Activated CD4-positive, alpha-beta T cell treated with anti-CD3 and anti-CD28 coated beads, Interleukin-2, amount 10 ng/mL, durations not matched to agents 24 days and 14 days (primary cell): ENCODE results near the gene APC2. TPM values are rescaled to one million over a fixed set of nuclear protein-coding genes. Genes with fewer than 3 reads are reported as not detected.
A peak's percentile ranks its signal among the peaks of the same experiment; 100 is the strongest.

Experiments
- DNase-seq: peaks from one replicate; pipeline ENCODE4 v3.0.0; 2022
- H3K27ac Mint-ChIP-seq: one replicate; pipeline ENCODE4 v1.8.0; 2022; ENCODE audit warnings: mild to moderate bottlenecking, mixed read lengths
- H3K27me3 Mint-ChIP-seq: one replicate; pipeline ENCODE4 v1.8.0; 2022; ENCODE audit warnings: mixed read lengths
- H3K36me3 Mint-ChIP-seq: one replicate; pipeline ENCODE4 v1.8.0; 2022; ENCODE audit warnings: low read depth, mild to moderate bottlenecking, mixed read lengths
- H3K4me1 Mint-ChIP-seq: one replicate; pipeline ENCODE4 v1.8.0; 2021; ENCODE audit warnings: mixed read lengths
- H3K4me3 Mint-ChIP-seq: one replicate; pipeline ENCODE4 v1.8.0; 2022; ENCODE audit warnings: mild to moderate bottlenecking, moderate library complexity, mixed read lengths
- H3K9me3 Mint-ChIP-seq: one replicate; pipeline ENCODE4 v1.8.0; 2021; ENCODE audit warnings: mixed read lengths
- intact Hi-C: fragments of 100-400 bp; cut with micrococcal nuclease; formaldehyde crosslinking; loops from one replicate; pipeline ENCODE4 v1.15.1; 2023
- total RNA-seq: library from RNA; stranded (reverse); gene quantifications from 2 replicates; pipeline ENCODE4 v1.2.3, GENCODE V29; 2022

Gene APC2
- total RNA-seq, 1 donor from 2014 or later = 0.16 TPM

GRCh38 chr19:1440418-1440801 is 9.5 kb upstream of the APC2 start:
- intact Hi-C loops = no loop called here
- H3K9me3 Mint-ChIP-seq = no peaks in the 10 kb centered on the region
- peak overlapping the region; percentile 93 for H3K4me3 Mint-ChIP-seq
- no peak for DNase-seq
- peaks cover 44% of the 10 kb centered on the region for H3K36me3 Mint-ChIP-seq
- peak overlapping the region; percentile 74 for H3K27ac Mint-ChIP-seq
- peaks cover under 1% of the 10 kb centered on the region for H3K27me3 Mint-ChIP-seq
- peaks cover 21% of the 10 kb centered on the region for H3K4me1 Mint-ChIP-seq

GRCh38 chr19:1441022-1441426 is 8.9 kb upstream of the APC2 start:
- intact Hi-C loops = no loop called here
- H3K4me3 Mint-ChIP-seq = peak overlapping the region; percentile 93
- H3K27me3 Mint-ChIP-seq = peaks cover 2% of the 10 kb centered on the region
- DNase-seq = no peak
- peaks cover 21% of the 10 kb centered on the region for H3K4me1 Mint-ChIP-seq
- peak overlapping the region; percentile 62 for H3K27ac Mint-ChIP-seq
- peaks cover 43% of the 10 kb centered on the region for H3K36me3 Mint-ChIP-seq
- no peaks in the 10 kb centered on the region for H3K9me3 Mint-ChIP-seq

GRCh38 chr19:1441677-1442438 is 8.1 kb upstream of the APC2 start:
- intact Hi-C loops = no loop called here

GRCh38 chr19:1445185-1445931 is 4.6 kb upstream of the APC2 start:
- H3K9me3 Mint-ChIP-seq = no peaks in the 10 kb centered on the region
- intact Hi-C loops = loop anchor here (2.0 to 5.0 kb wide), 2 partner anchors 25 to 67 kb away; partner anchors contain the start of gene ADAMTSL5

More at GRCh38 chr19:1441677-1442438, 8.1 kb upstream of the APC2 start:
- Mint-ChIP-seq H3K4me3 (peak overlapping the region; percentile 34), H3K4me1 (peaks cover 21% of the 10 kb centered on the region), H3K27me3 (peaks cover 4% of the 10 kb centered on the region), H3K9me3 (no peaks in the 10 kb centered on the region), H3K36me3 (peaks cover 43% of the 10 kb centered on the region), H3K27ac (no peak overlapping the region)
- no peak for DNase-seq

GRCh38 chr19:1445932-1446712 is 3.8 kb upstream of the APC2 start:
- peaks cover 33% of the 10 kb centered on the region for H3K27me3 Mint-ChIP-seq
- intact Hi-C loops = loop anchor here (2.0 to 5.0 kb wide), 2 partner anchors 25 to 66 kb away; partner anchors contain the start of gene ADAMTSL5
- no peak for DNase-seq
- H3K9me3 Mint-ChIP-seq = no peaks in the 10 kb centered on the region
- peaks cover 8% of the 10 kb centered on the region for H3K4me1 Mint-ChIP-seq
- H3K27ac Mint-ChIP-seq = no peak overlapping the region
- H3K36me3 Mint-ChIP-seq = peaks cover 17% of the 10 kb centered on the region
- H3K4me3 Mint-ChIP-seq = no peak overlapping the region

More at GRCh38 chr19:1445185-1445931, 4.6 kb upstream of the APC2 start:
- Mint-ChIP-seq H3K4me3 (peak overlapping the region; percentile 78), H3K27me3 (peaks cover 26% of the 10 kb centered on the region), H3K36me3 (peaks cover 24% of the 10 kb centered on the region), H3K27ac (no peak overlapping the region), H3K4me1 (peaks cover 10% of the 10 kb centered on the region)
- peak; percentile 96 for DNase-seq

- peak; percentile 81 for DNase-seq
- intact Hi-C loops = loop anchor here (5.0 kb wide), 1 partner anchor 65 kb away; the partner anchor contains the start of gene ADAMTSL5
- H3K27ac Mint-ChIP-seq = no peak overlapping the region
- H3K36me3 Mint-ChIP-seq = peaks cover 10% of the 10 kb centered on the region
- H3K4me1 Mint-ChIP-seq = peaks cover 8% of the 10 kb centered on the region
- H3K27me3 Mint-ChIP-seq = peaks cover 38% of the 10 kb centered on the region
- no peaks in the 10 kb centered on the region for H3K9me3 Mint-ChIP-seq
- H3K4me3 Mint-ChIP-seq = peak overlapping the region; percentile 35
Measured at GRCh38 chr19:1446713-1447481, 3.0 kb upstream of the APC2 start.

- intact Hi-C loops = loop anchor here (5.0 kb wide), 1 partner anchor 65 kb away; the partner anchor contains the start of gene ADAMTSL5
- H3K27me3 Mint-ChIP-seq = peaks cover 41% of the 10 kb centered on the region
- no peak overlapping the region for H3K4me3 Mint-ChIP-seq
- DNase-seq = no peak
- peaks cover 8% of the 10 kb centered on the region for H3K4me1 Mint-ChIP-seq
- no peak overlapping the region for H3K27ac Mint-ChIP-seq
- H3K9me3 Mint-ChIP-seq = no peaks in the 10 kb centered on the region
- H3K36me3 Mint-ChIP-seq = peaks cover 3% of the 10 kb centered on the region
Measured at GRCh38 chr19:1447504-1447903, 2.4 kb upstream of the APC2 start.

- no peaks in the 10 kb centered on the region for H3K9me3 Mint-ChIP-seq
- no peak overlapping the region for H3K27ac Mint-ChIP-seq
- intact Hi-C loops = loop anchor here (5.0 kb wide), 1 partner anchor 64 kb away; the partner anchor contains the start of gene ADAMTSL5
- peaks cover 45% of the 10 kb centered on the region for H3K27me3 Mint-ChIP-seq
- no peak for DNase-seq
- H3K4me1 Mint-ChIP-seq = peaks cover 6% of the 10 kb centered on the region
- no peak overlapping the region for H3K4me3 Mint-ChIP-seq
- H3K36me3 Mint-ChIP-seq = no peaks in the 10 kb centered on the region
Measured at GRCh38 chr19:1447944-1448343, 2.0 kb upstream of the APC2 start.

GRCh38 chr19:1450735-1451731 is 1.1 kb downstream of the APC2 start:
- Mint-ChIP-seq H3K4me3 (no peak overlapping the region), H3K36me3 (peaks cover 2% of the 10 kb centered on the region), H3K27me3 (peaks cover 59% of the 10 kb centered on the region), H3K9me3 (no peaks in the 10 kb centered on the region), H3K4me1 (peaks cover 9% of the 10 kb centered on the region), H3K27ac (no peak overlapping the region)
- DNase-seq = no peak
- intact Hi-C loops = no loop called here

GRCh38 chr19:1451916-1452801 is 2.2 kb downstream of the APC2 start:
- Mint-ChIP-seq H3K27ac (no peak overlapping the region), H3K4me1 (peaks cover 9% of the 10 kb centered on the region), H3K9me3 (no peaks in the 10 kb centered on the region), H3K4me3 (no peak overlapping the region), H3K27me3 (peaks cover 56% of the 10 kb centered on the region), H3K36me3 (peaks cover 2% of the 10 kb centered on the region)
- no peak for DNase-seq
- intact Hi-C loops = no loop called here

- intact Hi-C loops = no loop called here
- H3K27me3 Mint-ChIP-seq = peaks cover 54% of the 10 kb centered on the region
- no peak for DNase-seq
Measured at GRCh38 chr19:1452802-1453524, 3.0 kb downstream of the APC2 start.

More at GRCh38 chr19:1452802-1453524, 3.0 kb downstream of the APC2 start:
- Mint-ChIP-seq H3K36me3 (peaks cover 2% of the 10 kb centered on the region), H3K4me3 (no peak overlapping the region), H3K4me1 (peaks cover 9% of the 10 kb centered on the region), H3K9me3 (no peaks in the 10 kb centered on the region), H3K27ac (no peak overlapping the region)
